DOHH2 (cell line): Measurements from ENCODE around the gene LRRC8B.

ENCODE experiments used
- EZH2phosphoT487 ChIP-seq: fragments of 200-600 bp; sonication (generic); IDR thresholded peaks from 2 replicates; pipeline ENCODE4 v1.6.1; 2017; ENCODE audit warnings: borderline replicate concordance, mild to moderate bottlenecking, antibody characterized with exemption, low read length, moderate library complexity, mixed read lengths
- TF ChIP-seq, protein P1 (sequence below): fragments of 200-600 bp; sonication (generic); IDR thresholded peaks from one replicate; pipeline ENCODE4 v1.5.1; 2014; ENCODE audit warnings: antibody characterized with exemption, mild to moderate bottlenecking, low read depth, low read length; ENCODE audit not compliant: poor library complexity, severe bottlenecking

DNA sequence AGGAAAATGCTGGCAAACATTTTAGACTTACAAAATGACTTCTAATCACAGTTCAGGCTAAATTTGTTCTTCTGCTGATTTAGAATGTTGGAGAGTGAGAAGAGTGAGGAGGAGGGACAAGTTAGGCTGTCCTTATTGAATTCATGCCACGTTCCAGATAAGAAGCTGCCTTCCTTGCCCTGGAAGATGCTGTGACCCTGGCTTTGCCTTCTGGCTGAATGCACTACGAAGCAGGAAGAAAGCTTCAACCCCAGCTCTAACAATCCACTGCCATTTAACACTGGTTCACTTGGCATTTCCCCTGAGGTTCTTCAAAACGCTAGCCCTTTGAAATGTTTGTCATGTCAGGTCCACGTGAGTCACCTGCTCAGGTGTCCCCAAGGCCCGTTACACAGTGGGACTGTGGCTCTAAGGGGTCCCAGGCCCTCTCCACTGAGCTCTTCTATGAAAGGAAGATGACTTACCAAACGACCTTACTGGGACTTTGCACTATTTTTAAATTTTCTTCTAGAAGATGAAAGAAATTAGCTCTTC, 78.3 kb downstream of the LRRC8B start:
- TF ChIP-seq, protein P1, sequence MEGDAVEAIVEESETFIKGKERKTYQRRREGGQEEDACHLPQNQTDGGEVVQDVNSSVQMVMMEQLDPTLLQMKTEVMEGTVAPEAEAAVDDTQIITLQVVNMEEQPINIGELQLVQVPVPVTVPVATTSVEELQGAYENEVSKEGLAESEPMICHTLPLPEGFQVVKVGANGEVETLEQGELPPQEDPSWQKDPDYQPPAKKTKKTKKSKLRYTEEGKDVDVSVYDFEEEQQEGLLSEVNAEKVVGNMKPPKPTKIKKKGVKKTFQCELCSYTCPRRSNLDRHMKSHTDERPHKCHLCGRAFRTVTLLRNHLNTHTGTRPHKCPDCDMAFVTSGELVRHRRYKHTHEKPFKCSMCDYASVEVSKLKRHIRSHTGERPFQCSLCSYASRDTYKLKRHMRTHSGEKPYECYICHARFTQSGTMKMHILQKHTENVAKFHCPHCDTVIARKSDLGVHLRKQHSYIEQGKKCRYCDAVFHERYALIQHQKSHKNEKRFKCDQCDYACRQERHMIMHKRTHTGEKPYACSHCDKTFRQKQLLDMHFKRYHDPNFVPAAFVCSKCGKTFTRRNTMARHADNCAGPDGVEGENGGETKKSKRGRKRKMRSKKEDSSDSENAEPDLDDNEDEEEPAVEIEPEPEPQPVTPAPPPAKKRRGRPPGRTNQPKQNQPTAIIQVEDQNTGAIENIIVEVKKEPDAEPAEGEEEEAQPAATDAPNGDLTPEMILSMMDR = no peak
- TF ChIP-seq EZH2phosphoT487 = no peak
